HEK293 (cell line): ENCODE measurements around the gene VTI1B.

Source experiments
- CTCF ChIA-PET: fragments of 350-600 bp; formaldehyde crosslinking; extraction: SDS; loops from one replicate; lab custom pipeline; 2021; ENCODE audit warnings: antibody characterized with exemption; lab: Yijun Ruan, JAX
- POLR2A ChIA-PET: fragments of 300-600 bp; formaldehyde crosslinking; extraction: SDS; loops from one replicate; lab custom pipeline; 2020; ENCODE audit warnings: antibody characterized with exemption, inconsistent platforms; lab: Yijun Ruan, JAX
- H3K27ac ChIP-seq: fragments of 200-500 bp; sonication (Bioruptor generic); 2 replicates; pipeline ENCODE4 v1.5.1; 2014; ENCODE audit warnings: low read depth, low read length, control low read depth, inconsistent platforms; ENCODE audit errors: extremely low read depth
- H3K36me3 ChIP-seq, 2 experiments: fragments of 200-500 bp in 1 of 2; sonication (Bioruptor generic) in 1 of 2; 1 replicate in 1 of 2; 2 replicates in 1 of 2; pipeline ENCODE4 v1.5.1; 2014 to 2017; ENCODE audit warnings: inconsistent platforms in 2 of 2, low read length in 2 of 2; ENCODE audit not compliant: control insufficient read depth in 2 of 2, insufficient read depth in 1 of 2
- H3K4me1 ChIP-seq: fragments of 200-500 bp; sonication (Bioruptor generic); 2 replicates; pipeline ENCODE4 v1.5.1; 2014; ENCODE audit warnings: mild to moderate bottlenecking, low read length, inconsistent platforms; ENCODE audit not compliant: control insufficient read depth, insufficient read depth
- H3K4me3 ChIP-seq: 2 replicates; pipeline ENCODE4 v1.5.1; 2011; ENCODE audit warnings: low read depth, mild to moderate bottlenecking, control low read depth, low read length, moderate library complexity
- H3K9me3 ChIP-seq: fragments of 200-500 bp; sonication (Bioruptor generic); 2 replicates; pipeline ENCODE4 v1.5.1; 2014; ENCODE audit warnings: low read depth, low read length, inconsistent platforms; ENCODE audit not compliant: control insufficient read depth, insufficient read depth
- MZF1 ChIP-seq: fragments of 450-650 bp; formaldehyde crosslinking; IDR thresholded peaks from 2 replicates; pipeline ENCODE4 v1.5.1; 2017; ENCODE audit warnings: missing biosample characterization, missing genetic modification characterization, borderline replicate concordance
- REPIN1 ChIP-seq: fragments of 450-650 bp; formaldehyde crosslinking; IDR thresholded peaks from 2 replicates; pipeline ENCODE4 v1.5.1; 2017; ENCODE audit warnings: missing biosample characterization, missing genetic modification characterization, low read depth
- YY2 ChIP-seq: fragments of 450-650 bp; formaldehyde crosslinking; IDR thresholded peaks from 2 replicates; pipeline ENCODE4 v1.5.1; 2016; ENCODE audit warnings: missing biosample characterization, missing genetic modification characterization
- ZIC2 ChIP-seq: fragments of 450-650 bp; formaldehyde crosslinking; IDR thresholded peaks from 2 replicates; pipeline ENCODE4 v1.5.1; 2016; ENCODE audit warnings: missing biosample characterization, missing genetic modification characterization
- ZNF16 ChIP-seq: fragments of 450-650 bp; formaldehyde crosslinking; IDR thresholded peaks from 2 replicates; pipeline ENCODE4 v1.5.1; 2016; ENCODE audit warnings: low read depth, missing biosample characterization, missing genetic modification characterization
- ZNF169 ChIP-seq: fragments of 450-650 bp; formaldehyde crosslinking; IDR thresholded peaks from 2 replicates; pipeline ENCODE4 v1.5.1; 2016; ENCODE audit warnings: missing biosample characterization, missing genetic modification characterization
- ZNF174 ChIP-seq: fragments of 450-650 bp; formaldehyde crosslinking; IDR thresholded peaks from 2 replicates; pipeline ENCODE4 v1.5.0; 2017; ENCODE audit warnings: missing biosample characterization, mild to moderate bottlenecking, missing genetic modification characterization
- ZNF19 ChIP-seq: fragments of 450-650 bp; formaldehyde crosslinking; IDR thresholded peaks from 2 replicates; pipeline ENCODE4; 2016; ENCODE audit warnings: missing biosample characterization, missing genetic modification characterization, low read depth
- ZNF214 ChIP-seq: fragments of 450-650 bp; formaldehyde crosslinking; IDR thresholded peaks from 2 replicates; pipeline ENCODE4 v1.5.1; 2017; ENCODE audit warnings: missing biosample characterization, mild to moderate bottlenecking, missing genetic modification characterization, borderline replicate concordance
- ZNF341 ChIP-seq: fragments of 450-650 bp; formaldehyde crosslinking; IDR thresholded peaks from 2 replicates; pipeline ENCODE4; 2016; ENCODE audit warnings: low read depth, missing biosample characterization, missing genetic modification characterization
- ZNF48 ChIP-seq: fragments of 450-650 bp; formaldehyde crosslinking; IDR thresholded peaks from 2 replicates; pipeline ENCODE4 v1.5.1; 2016; ENCODE audit warnings: missing biosample characterization, missing genetic modification characterization
- ZNF610 ChIP-seq: fragments of 450-650 bp; formaldehyde crosslinking; IDR thresholded peaks from 2 replicates; pipeline ENCODE4 v1.5.1; 2016; ENCODE audit warnings: missing biosample characterization, missing genetic modification characterization, borderline replicate concordance
- ZNF623 ChIP-seq: fragments of 450-650 bp; formaldehyde crosslinking; IDR thresholded peaks from 2 replicates; pipeline ENCODE4 v1.5.1; 2016; ENCODE audit warnings: missing biosample characterization, missing genetic modification characterization
- ZNF626 ChIP-seq: fragments of 450-650 bp; sonication (Bioruptor Pico); formaldehyde crosslinking; IDR thresholded peaks from 2 replicates; pipeline ENCODE4 v1.5.1; 2018; ENCODE audit warnings: missing biosample characterization, missing genetic modification characterization, inconsistent platforms
- ZNF664 ChIP-seq: fragments of 450-650 bp; formaldehyde crosslinking; IDR thresholded peaks from 2 replicates; pipeline ENCODE4 v1.5.1; 2016; ENCODE audit warnings: missing biosample characterization, missing genetic modification characterization
- ZNF677 ChIP-seq: fragments of 450-650 bp; IDR thresholded peaks from 2 replicates; pipeline ENCODE4 v1.5.0; 2018; ENCODE audit warnings: missing biosample characterization, mild to moderate bottlenecking, missing genetic modification characterization, moderate library complexity
- ZNF777 ChIP-seq: fragments of 450-650 bp; formaldehyde crosslinking; IDR thresholded peaks from 2 replicates; pipeline ENCODE4 v1.5.1; 2017; ENCODE audit warnings: missing biosample characterization, missing genetic modification characterization, borderline replicate concordance
- ZSCAN30 ChIP-seq: fragments of 450-650 bp; IDR thresholded peaks from 2 replicates; pipeline ENCODE4 v1.5.1; 2018; ENCODE audit warnings: missing biosample characterization, mild to moderate bottlenecking, missing genetic modification characterization, moderate library complexity
- TF ChIP-seq, protein P1 (sequence below): fragments of 450-650 bp; formaldehyde crosslinking; IDR thresholded peaks from 2 replicates; pipeline ENCODE4 v1.5.1; 2016; ENCODE audit warnings: missing biosample characterization, missing genetic modification characterization
- TF ChIP-seq, protein P2 (sequence below): fragments of 450-650 bp; formaldehyde crosslinking; IDR thresholded peaks from 2 replicates; pipeline ENCODE4 v1.5.1; 2016; ENCODE audit warnings: missing biosample characterization, missing genetic modification characterization
- TF ChIP-seq, protein P3 (sequence below): fragments of 450-650 bp; formaldehyde crosslinking; IDR thresholded peaks from 2 replicates; pipeline ENCODE4 v1.5.1; 2016; ENCODE audit warnings: missing biosample characterization, missing genetic modification characterization

The VTI1B gene

DNA sequence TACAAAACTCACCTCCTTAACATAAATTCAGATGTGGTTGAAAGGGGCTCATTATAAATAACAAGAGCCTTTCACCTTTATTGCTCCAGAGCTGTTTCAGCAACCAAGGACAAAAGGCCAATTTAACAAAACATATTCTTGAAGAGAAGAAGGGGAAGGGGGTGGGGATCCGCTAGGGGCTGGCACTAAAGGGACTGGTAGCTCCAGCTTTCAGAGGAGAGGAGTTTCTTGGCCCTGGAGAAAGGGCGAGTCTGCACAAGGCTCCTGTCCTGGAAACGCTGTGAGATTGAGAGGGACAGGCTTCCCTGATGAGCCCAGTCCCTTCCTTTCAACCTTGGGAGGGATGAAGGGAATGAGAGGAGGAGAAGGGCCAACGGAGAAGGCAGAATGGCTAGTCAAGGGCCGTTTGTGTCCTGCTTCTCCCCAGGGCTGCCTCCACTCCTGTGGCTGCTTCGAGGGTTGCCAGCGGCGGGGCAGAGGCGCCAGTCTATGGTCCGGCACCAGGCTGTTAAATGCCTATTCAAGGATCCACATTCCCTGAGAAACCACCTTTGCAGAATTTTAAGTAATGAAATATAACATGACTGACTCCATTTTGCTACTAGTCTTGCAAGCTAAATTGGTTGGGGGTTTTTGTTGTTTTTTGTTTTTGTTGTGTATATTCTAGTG is 64.7 kb downstream of the VTI1B start:
- H3K9me3 ChIP-seq, result no peaks in the 10 kb centered on the region
- POLR2A ChIA-PET, result interaction anchor here (1.4 kb wide), 1 partner anchor 9 kb away, joined by 6 read pairs; the partner anchor contains the start of gene PIGH
- CTCF ChIA-PET, result interaction anchor here (0.9 to 3.3 kb wide), 2 partner anchors 10 to 183 kb away, joined by 3 to 15 read pairs; partner anchors contain the start of gene PIGH

DNA sequence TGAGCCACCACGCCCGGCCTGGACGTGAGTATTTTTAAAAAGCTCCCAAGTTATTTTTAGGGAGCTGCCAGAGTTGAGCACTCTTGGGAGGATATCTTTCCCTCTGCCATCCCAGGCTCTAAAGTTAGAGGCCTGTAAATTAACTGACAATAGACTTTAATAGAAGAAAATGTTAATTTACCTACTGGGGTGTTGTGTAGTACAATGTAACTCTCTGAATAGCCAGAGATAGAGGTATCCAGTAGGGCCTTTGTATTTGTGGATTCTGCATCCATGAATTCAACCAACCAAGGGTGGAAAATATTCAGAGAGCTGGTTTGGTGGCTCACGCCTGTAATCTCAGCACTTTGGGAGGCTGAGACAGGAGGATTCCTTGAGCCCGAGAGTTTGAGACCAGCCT is 66.8 kb downstream of the VTI1B start:
- Histone ChIP-seq H3K4me3 (no peak overlapping the region), H3K36me3 (no peaks in the 10 kb centered on the region), H3K27ac (no peak overlapping the region), H3K9me3 (no peaks in the 10 kb centered on the region), H3K4me1 (no peaks in the 10 kb centered on the region)
- ChIA-PET POLR2A (no interaction called here), CTCF (interaction anchor here (0.5 to 4.1 kb wide), 2 partner anchors 97 to 977 kb away, joined by 3 to 11 read pairs; no protein-coding TSS in a partner anchor)
- TF ChIP-seq, protein P1, sequence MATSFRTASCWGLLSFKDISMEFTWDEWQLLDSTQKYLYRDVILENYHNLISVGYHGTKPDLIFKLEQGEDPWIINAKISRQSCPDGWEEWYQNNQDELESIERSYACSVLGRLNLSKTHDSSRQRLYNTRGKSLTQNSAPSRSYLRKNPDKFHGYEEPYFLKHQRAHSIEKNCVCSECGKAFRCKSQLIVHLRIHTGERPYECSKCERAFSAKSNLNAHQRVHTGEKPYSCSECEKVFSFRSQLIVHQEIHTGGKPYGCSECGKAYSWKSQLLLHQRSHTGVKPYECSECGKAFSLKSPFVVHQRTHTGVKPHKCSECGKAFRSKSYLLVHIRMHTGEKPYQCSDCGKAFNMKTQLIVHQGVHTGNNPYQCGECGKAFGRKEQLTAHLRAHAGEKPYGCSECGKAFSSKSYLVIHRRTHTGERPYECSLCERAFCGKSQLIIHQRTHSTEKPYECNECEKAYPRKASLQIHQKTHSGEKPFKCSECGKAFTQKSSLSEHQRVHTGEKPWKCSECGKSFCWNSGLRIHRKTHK, result no peak
- TF ChIP-seq ZNF16 (tag by site-specific recombination) (no peak), ZNF626 (no peak), ZNF623 (tag by site-specific recombination) (no peak), ZNF48 (tag by site-specific recombination) (no peak), ZNF341 (tag by site-specific recombination) (no peak), ZNF169 (tag by site-specific recombination) (no peak), ZNF19 (tag by site-specific recombination) (no peak), ZNF610 (tag by site-specific recombination) (no peak), ZNF214 (tag by site-specific recombination) (no peak), ZNF677 (no peak)
- TF ChIP-seq, protein P2, sequence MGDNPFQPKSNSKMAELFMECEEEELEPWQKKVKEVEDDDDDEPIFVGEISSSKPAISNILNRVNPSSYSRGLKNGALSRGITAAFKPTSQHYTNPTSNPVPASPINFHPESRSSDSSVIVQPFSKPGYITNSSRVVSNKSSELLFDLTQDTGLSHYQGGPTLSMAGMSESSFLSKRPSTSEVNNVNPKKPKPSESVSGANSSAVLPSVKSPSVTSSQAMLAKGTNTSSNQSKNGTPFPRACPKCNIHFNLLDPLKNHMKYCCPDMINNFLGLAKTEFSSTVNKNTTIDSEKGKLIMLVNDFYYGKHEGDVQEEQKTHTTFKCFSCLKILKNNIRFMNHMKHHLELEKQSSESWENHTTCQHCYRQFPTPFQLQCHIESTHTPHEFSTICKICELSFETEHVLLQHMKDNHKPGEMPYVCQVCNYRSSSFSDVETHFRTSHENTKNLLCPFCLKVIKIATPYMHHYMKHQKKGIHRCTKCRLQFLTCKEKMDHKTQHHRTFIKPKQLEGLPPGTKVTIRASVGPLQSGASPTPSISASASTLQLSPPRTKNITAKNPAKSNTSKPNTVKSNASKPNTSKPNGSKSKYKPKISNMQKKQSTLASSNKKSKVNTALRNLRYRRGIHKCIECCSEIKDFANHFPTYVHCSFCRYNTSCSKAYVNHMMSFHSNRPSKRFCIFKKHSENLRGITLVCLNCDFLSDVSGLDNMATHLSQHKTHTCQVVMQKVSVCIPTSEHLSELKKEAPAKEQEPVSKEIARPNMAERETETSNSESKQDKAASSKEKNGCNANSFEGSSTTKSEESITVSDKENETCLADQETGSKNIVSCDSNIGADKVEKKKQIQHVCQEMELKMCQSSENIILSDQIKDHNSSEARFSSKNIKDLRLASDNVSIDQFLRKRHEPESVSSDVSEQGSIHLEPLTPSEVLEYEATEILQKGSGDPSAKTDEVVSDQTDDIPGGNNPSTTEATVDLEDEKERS (tag by site-specific recombination), result no peak

More for the DNA sequence above, 64.7 kb downstream of the VTI1B start:
- Histone ChIP-seq H3K4me3 (no peak overlapping the region), H3K27ac (no peak overlapping the region), H3K4me1 (no peaks in the 10 kb centered on the region), H3K36me3 (no peaks in the 10 kb centered on the region)
- no peak for TF ChIP-seq ZNF664 (tag by site-specific recombination)
- TF ChIP-seq ZIC2 (tag by site-specific recombination), result no peak
- TF ChIP-seq YY2 (tag by site-specific recombination), result no peak
- no peak for TF ChIP-seq ZNF777 (tag by site-specific recombination)
- TF ChIP-seq ZNF174 (tag by site-specific recombination), result no peak
- no peak for TF ChIP-seq ZSCAN30 (tag by site-specific recombination)
- TF ChIP-seq, protein P1, result no peak
- TF ChIP-seq, protein P3, sequence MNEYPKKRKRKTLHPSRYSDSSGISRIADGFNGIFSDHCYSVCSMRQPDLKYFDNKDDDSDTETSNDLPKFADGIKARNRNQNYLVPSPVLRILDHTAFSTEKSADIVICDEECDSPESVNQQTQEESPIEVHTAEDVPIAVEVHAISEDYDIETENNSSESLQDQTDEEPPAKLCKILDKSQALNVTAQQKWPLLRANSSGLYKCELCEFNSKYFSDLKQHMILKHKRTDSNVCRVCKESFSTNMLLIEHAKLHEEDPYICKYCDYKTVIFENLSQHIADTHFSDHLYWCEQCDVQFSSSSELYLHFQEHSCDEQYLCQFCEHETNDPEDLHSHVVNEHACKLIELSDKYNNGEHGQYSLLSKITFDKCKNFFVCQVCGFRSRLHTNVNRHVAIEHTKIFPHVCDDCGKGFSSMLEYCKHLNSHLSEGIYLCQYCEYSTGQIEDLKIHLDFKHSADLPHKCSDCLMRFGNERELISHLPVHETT, result no peak
- TF ChIP-seq REPIN1 (tag by site-specific recombination), result no peak
- TF ChIP-seq ZNF341 (tag by site-specific recombination), result no peak
- no peak for TF ChIP-seq MZF1 (tag by site-specific recombination)
